ENCODE data around the gene MICU1.
"Not testable (repeated sequence)": the region's sequence is repeated elsewhere in the genome, so short reads cannot be mapped to it uniquely, and the experiment has no call there.

MICU1 gene

GRCh38 chr10:72426986-72427385 lies 198.9 kb downstream of the MICU1 start:
- DNase-seq: no peak

DNA sequence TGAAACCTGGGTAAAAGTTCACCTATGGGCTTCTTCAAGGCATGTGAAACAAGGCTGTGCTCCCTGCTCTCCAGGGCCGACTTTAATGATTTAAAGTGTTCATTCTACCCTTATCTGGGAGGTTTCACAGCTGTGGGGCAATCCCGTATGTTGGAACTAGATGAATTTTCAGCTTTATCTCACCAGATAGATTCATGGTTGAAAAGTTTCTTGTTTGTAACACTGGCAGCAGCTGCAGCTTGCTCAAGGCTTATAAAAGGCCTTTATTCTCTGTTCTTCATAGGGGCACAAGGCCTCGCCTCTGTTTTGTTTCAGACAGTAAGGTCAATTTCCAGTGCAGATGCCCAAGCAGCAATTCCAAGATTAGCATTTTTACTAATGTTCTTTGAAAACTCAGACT lies 200.7 kb downstream of the MICU1 start:
- no peak for DNase-seq

GRCh38 chr10:72424561-72424960 lies 201.3 kb downstream of the MICU1 start:
- DNase-seq: no peak

DNA sequence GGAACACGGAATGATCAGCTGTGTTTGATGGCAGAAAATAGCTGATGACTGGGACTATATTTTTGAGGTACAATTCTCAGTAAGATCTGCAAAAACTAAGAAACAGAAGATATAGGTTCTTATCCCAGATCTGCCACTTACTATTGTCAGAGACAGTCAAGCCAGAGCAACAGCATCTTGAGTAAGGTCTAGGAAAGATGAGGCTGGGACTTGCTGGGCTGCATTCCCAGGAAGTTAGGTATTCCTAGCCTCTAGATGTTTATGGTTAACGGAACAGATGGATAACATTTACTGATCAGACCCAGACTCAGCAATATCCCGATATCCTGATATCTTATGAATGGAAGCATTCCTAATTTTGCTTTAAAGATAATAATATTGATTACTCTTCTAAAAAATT lies 202.5 kb downstream of the MICU1 start:
- no peak for DNase-seq

- DNase-seq: no peak
Observed at GRCh38 chr10:72421885-72422540, 203.9 kb downstream of the MICU1 start.

DNA sequence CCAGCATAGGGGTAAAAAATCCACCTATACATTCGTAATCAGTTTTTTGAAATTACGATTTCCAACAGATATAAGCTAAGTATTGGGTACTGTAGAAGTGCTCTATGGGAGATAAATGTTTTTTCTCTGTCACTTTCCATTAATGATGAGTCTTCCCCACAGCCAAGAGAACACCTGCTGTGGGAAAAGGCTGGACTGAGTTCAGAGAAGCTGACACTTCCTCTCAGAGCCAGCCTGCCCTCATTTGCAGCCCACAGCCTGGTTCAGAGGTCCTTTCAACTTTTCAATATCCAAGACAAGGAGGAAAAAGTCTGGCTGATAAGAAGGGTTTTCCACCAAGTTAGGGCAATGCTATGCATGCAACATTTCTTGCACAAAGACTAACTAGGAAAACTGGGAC lies 206.6 kb downstream of the MICU1 start:
- no peak for DNase-seq

DNA sequence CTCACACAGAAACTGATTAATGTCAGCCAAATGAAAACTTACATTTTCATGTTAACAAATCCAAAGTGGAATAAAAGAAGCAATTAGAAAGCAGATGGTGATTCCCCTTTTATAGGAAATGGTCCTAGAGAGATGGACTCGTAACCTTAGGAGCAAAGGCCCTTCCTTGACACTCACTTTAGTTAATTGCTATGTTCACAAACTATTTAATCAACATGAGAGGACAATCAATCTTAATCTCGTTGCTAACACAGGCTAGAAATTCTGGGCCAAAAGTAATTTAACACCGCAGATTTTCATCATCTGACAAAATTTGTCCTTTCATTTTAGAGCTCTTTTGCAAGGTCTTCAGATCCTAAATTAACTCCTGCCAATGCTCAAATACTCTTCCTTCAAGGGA lies 207.2 kb downstream of the MICU1 start:
- no peak for DNase-seq

DNA sequence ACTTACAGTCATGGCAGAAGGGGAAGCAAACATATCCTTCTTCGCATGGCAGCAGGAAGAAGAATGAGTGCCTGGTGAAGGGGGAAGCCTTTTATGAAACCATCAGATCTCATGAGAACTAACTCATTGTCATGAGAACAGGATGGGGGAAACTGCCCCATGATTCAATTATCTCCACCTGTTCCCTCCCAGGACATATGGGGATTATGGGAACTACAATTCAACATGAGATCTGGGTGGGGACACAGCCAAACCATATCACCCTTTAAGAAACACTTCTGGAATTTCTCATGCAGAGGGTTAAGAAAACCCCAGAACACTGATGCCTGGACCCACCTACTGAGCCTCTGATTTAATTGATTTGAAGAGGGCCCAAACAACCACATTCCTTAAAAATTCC lies 207.9 kb downstream of the MICU1 start:
- no peak for DNase-seq

GRCh38 chr10:72416661-72417060 lies 209.2 kb downstream of the MICU1 start:
- DNase-seq: no peak

DNA sequence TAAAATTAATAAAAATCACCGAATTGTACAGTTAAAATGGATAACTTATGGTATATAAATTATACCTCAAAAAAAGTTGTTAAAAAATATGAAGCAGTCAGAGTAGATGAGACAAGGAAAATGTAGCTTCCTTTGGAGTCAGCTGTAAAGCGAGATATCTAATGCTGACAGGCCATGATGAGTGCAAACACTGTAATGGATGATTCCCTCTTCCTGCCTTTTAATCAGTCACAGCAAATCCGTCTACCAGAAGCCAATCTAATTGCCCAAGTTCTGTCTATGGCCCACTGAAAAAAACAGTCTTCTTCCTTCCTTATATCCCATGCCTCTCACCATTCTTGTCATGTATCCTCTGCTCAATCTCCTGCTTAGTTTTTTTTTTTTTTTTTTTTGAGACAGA lies 211.2 kb downstream of the MICU1 start:
- no peak for DNase-seq

DNA sequence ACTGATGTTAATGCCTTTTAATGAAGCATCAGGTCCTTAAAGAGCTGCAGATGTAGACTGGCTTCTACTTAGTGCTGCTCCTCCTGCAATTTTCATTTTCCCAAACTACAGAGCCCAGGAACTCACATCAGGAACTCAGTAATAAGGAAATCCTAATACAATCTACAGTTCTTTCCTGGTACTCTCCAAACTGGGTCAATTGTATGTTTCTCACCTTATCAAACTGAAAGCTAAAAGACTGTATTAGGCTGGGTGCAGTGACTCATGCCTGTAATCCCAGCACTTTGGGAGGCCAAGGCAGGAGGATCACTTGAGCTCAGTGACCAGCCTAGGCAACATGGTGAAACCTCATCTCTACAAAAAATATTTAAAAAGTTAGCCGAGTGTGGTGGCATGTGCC lies 216.7 kb downstream of the MICU1 start:
- no peak for DNase-seq

- no peak for DNase-seq
Observed at GRCh38 chr10:72407927-72408600, 217.8 kb downstream of the MICU1 start.

- DNase-seq: no peak
Observed at GRCh38 chr10:72407471-72407870, 218.4 kb downstream of the MICU1 start.

- DNase-seq: not testable (repeated sequence)
Observed at GRCh38 chr10:72395581-72395980, 230.3 kb downstream of the MICU1 start.

- DNase-seq: no peak
Observed at GRCh38 chr10:72392571-72392970, 233.3 kb downstream of the MICU1 start.

- DNase-seq: no peak
Observed at GRCh38 chr10:72390764-72391163, 235.1 kb downstream of the MICU1 start.

- DNase-seq: no peak
Observed at GRCh38 chr10:72389716-72390115, 236.2 kb downstream of the MICU1 start.

- no peak for DNase-seq
Observed at GRCh38 chr10:72389014-72389413, 236.9 kb downstream of the MICU1 start.

GRCh38 chr10:72388062-72388461 lies 237.8 kb downstream of the MICU1 start:
- DNase-seq: no peak

DNA sequence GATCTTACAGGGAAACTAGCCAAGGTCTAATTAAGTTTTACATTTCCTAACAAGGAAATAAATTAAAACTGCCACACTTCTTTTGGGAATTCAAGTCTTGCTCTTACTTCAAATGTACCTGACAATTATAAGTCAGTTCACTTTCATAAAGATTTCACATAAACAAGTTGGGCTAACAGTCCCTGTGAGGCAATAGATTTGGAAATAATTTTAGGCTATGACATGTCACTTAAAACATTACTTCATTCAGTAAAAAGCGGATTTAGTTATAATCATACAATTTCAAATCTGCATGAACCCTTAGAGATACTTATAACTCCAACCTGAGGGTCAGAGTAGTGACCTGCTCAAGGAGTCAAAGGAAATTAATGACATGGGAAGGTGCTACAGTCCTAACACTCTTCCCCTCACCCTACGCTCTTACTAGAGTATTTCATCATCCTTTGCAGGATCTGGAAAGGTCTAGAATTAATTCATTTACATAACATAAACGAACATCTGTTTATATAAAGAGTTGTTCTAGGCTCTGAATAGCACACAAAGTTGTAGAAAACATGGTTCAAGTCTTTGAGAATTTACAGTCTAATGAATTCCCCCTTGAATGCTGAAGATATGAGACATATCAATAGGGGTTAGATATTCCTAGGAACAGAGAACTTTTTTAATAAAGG lies 238.8 kb downstream of the MICU1 start:
- no peak for DNase-seq

DNA sequence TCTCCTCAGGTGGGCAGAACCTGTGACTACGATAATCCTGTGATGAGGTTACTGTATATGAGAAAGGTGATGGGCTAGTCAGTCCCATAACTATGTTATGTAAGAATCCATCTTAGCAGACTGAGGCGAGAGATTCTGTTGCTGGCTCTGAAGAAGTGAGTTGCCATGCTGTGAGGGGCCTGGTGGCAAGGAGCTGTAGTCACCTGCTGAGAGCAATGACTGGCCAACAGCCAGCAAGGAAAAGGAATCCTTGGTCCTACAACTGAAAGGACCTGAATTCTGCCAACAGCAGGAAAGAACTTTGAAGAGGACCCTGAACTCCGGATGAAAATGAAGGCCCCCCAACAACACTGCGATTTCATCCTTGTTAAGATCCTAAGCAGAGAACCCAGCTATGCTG lies 240.2 kb downstream of the MICU1 start:
- DNase-seq: no peak

GRCh38 chr10:72384982-72385381 lies 240.9 kb downstream of the MICU1 start:
- not testable (repeated sequence) for DNase-seq

DNA sequence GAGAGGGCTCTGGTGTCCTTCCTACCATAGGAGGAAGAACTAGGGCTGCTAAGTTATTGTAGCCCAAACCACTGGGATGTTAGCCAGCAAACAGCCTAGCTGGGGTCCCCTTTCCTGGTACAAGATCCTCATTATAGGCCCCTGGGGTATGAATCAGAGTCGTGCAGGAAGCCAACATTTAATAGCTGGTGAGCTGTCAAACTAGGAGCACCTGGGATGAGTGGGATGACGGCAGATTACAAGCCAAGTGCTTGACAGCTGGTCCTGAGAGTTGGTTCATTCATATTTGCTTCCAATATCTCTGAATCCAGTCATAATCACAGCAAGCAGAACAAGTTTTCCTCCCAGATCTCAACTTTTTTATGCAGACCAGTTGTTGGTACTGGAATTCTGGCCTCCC lies 246.1 kb downstream of the MICU1 start:
- no peak for DNase-seq

DNA sequence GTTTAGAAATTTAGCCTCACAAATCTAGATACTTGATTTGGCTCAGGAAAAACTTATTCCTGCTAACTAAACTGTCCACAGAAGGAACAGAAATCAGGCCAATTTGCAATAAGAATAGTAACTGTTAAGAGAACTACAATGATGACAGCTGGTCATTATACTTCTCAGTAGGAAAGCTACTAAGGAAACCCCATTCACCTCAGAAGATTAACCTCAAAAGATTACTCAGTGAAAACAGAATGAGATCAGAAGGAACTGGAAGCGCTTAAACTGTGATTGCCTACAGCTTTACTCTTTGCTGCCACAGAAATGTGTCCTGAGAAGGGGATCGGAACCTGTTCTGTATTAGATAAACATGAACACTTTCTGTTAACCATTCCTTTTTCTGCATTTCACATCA lies 246.8 kb downstream of the MICU1 start:
- DNase-seq: no peak

Data from SHP77 treated with DMSO at 0.1 percent for 48 hours (cell line).